G401.6 (cell line): ENCODE data around the gene TRIM26.

Experiments used
- FAIRE-seq: peaks from 2 replicates; lab custom pipeline; 2012; peaks lifted over from hg19 to GRCh38; lab: Jason Lieb, UNC

Gene TRIM26

DNA sequence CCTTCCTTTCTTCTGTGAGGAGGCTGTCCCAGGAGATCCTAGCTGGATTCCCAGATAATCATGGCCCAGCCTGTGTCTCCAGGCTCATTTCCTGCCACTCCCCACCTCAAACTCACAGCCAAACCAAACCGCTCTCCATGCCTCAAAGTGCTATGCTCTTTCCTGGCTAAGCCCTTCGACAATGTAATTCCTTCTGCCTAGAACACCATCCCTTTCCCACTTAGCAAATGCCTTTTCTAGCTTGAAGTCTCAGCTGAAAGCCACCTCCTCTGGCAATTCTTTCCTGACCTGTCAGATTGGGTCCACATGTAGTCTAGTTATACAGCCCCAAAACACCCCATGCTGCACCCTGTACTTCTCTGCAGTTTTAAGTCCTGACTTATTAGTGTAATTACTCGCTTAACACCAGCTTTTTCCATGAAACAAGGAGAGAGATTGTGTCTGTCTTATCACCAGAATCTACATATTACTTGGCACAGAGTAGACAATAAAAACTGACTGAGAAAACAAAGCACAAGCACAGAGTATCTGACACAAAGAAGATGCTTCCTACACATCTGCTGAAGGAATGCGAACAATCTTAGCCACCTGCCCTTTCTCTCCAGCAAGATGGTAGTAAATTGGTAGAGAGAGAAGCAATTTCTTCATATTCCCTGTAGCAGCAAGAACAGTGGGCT lies 5.4 kb downstream of the TRIM26 start:
- no peak for FAIRE-seq

DNA sequence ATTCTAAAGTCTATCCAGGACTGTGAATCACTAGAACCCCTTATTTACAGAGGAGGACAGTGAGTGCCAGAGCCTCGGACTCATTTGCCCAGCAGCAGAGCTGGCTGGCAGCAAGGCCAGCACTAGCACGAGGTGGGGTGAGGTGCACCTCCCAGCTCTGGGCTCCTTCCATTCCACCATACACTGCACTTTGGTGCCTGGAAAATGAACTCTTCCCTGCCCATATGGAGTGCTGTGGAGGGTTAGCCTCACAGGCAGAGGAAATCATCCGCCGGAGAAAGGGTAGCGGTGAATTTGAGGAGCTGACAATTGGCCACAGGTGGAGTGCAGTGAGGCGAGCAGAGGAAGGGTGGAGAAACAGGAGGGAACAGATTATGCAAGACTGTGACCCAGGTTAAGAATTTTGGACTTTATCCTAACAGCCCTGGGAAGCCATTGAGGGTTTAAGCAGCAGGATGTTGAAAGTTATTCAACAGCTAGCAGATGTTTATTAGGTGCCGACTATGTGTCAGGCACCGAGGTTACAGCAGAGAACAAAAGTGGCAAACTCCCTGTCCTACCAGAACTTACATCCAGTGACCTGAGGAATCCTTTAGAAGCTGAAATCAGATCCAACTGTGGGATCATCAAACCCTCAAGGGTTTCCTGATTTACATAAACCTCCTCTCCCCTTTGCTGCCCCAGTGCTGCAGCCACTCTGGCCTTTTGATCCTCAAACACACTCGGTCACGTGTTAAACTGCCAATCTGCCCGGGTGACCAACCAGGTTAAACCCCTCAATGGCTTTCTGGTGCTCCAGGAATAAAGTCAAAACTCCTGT lies 6.2 kb downstream of the TRIM26 start:
- FAIRE-seq = no peak

DNA sequence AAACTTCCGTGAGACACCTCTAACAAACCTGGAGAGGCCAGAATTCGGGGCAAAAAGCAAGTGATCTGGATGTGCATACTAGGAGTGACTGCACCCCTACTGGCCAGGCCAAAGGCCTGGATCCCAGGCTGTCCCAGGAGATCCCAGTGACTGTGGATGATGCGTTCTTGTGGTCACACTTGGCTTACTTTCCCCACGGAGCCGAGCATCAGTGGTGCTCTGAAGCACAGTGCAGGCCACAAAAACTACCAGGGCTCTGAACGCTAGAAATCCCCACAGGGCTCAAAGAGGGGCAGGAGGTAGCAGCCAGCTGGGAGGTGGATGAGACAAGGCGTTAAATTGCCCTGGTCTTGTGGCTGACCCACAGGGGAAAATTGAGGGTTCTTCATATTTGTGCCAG lies 7.1 kb downstream of the TRIM26 start:
- no peak for FAIRE-seq

DNA sequence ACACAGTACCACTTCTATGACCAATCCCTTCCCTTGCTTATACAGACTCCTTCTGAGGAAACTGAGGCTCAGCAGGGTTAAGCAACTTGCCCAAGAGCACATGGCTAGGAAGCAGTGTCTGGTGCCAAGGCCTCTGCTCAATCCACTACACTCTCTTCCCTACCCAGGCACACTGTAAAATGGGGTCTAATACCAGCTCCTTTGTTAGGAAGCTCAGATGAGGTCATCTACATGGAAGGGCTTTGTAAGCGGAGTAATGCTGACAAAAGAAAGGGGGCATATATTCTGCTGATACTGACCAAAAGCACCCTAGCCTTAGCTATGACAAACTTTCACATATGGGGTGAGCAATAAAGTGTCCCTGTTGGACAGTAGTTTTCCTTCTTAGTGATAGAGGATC lies 9.1 kb downstream of the TRIM26 start:
- FAIRE-seq = no peak

DNA sequence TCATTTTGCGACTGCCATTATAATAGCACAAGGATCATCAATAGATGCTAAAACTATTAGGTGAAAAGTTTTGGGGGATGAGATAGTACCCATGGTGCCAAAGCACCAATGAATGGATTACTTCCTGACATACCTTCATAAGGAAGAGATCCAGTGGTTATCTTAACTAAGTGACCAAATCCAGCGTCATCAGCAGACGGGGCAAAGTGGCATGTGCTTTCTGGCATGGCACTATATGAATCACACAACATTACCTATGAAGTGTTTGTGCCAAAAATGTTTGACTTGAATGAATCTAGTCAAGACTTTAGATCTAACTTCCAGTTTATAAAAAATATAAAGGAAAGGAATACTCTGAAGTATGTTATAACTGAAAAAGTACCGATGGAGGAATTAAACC lies 10.8 kb downstream of the TRIM26 start:
- no peak for FAIRE-seq

DNA sequence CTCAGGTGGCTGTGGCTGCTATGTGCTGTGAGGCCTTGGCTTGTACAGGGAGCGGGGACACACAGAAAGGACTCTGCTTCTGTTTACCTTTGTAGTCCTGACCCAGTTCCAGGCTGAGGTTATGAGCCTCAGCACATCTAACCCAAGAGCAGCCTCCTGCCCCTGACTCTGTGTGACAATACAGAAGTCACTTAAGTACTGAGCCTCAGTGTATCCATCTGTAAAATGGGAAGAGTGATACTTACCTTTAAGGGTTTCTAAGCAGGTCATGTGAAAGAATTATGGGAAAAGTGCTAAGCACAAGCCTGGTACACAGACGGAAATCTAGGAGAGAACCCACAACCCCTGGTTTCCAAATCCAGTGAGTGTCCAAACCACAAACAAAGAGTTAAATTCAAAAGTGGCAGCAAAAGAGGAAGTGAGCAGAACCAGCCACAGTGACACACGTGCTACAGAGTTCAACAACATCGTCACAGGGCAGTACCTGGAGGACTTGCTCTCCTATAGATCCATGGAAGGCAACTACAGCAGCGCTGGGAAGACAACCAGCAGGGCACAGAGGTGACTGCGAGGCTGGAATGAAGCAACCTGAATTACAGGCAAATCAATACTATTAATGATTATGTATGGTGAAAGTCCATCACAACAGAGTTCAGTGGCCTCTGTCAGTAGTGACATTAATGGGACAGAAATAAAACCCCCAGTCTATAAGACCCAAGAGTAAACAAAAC lies 12.5 kb downstream of the TRIM26 start:
- FAIRE-seq = no peak

DNA sequence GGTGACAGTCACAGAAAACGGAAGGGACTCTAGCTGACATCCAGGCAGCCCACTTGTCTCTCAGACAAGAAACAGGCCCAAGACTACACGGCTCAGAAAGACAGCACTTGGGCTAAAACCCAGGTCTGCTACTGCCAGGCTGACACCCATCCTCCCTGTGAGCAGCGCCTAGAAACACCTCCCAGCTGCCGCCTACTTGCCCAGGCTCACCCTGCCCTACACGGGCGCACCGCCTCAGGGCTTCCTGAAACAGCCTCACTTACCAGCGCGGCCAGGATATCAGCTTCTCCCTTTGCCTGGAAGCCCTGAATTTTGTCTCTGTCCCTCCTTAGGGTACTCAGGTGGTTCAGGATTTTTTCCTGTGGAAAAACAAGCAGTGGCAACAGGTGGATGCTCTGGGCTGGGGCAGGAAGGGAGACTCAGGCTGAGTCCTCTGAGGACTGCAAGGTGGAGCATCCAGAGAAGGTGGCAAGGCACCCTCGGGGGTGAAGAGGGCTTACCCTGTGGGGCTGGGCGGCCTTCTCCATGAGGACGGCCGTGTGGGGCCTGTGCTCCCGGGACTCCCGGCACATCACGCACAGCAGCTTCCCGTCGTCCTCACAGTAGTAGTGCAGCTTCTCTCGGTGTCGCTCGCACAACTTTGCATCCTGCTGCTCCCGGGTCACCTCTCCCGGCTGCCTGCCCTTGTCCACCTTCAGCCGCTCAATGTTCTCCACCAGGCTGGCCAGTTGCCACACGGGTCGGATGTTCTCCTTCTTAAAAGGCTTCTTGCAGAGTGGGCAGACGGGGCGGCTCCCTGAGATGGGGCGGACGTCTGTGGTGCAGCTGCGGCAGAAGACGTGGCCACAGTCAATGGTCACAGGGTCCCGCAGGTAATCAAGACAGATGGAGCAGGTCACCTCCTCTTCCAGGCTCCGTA lies 14.8 kb downstream of the TRIM26 start:
- no peak for FAIRE-seq

DNA sequence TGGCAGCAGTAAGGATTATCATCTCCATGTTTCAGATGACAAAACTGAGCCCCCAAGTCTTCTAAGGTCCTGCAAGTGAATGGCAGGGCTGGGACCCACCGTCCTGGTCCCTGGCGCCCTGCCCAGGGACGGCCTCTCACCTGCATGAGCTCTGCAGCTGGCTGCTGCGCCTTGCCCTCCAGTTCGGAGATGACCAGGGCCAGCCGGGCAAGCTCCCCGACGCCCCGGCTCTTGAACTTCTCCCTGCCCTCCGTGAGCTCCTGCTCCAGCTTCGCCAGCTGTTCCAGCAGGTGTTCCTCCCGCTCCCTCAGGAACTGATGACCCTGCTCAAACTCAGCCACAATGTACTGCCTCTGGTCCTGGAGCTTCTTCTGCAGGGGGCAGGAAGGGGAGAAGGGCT lies 16.8 kb downstream of the TRIM26 start:
- no peak for FAIRE-seq

DNA sequence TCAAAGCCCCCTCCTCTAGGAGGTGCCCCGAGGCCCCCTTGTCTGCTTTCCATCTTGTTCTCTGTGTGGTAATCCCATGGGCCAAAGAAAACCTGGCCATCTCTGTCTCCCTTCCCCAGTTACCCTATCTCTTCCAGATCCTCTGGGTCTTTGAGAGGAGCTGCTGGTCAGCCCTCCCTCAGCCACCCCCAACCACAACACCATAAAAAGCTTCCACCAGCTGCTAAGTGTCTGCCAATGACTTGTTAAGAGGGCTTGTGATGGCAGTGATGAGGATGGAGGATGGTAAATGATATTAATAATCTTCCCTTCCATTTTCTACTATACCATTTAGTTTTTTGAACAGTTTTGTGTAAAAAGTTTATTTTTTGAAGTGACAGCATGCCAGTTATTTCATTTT lies 17.3 kb downstream of the TRIM26 start:
- FAIRE-seq = no peak

DNA sequence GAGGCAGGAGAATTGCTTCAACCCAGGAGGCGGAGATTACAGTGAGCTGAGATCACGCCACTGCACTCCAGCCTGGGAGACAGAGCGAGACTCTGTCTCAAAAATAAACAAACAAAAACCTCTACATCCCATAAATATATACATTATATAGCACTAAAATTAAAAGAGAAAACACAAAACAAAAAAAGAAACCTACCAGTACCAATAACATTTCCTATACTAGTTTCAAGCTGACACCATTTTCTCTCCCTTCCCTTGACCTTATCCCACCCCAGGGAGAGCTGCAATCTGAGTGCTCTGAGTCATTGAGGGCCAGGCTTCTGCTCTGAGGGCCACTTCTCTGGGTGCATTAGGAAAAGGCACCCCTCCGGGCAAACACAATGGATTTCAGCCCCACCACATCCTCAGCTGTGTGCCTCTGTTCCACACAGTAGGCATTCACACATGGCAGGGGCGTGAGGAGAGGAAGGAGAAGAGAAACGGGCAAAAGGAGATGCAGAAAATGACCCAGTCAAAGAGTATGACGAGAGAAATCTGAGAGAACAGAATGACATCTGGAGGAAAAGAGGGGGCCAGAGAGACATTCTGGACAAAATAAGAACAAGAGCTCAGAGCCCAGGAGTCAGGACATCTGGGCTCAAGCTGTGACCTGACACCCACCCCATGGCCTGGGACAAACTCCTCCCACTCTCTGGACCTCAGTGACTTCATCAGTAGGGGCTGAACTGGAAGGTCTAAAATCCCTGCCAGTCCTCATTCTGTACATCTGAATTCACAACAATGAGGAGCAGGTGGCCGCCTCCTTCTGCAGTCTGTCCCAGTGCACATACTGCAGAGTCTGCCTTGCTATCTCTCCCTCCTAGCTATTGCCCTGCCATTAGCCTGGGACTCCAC lies 18.2 kb downstream of the TRIM26 start:
- FAIRE-seq = no peak

DNA sequence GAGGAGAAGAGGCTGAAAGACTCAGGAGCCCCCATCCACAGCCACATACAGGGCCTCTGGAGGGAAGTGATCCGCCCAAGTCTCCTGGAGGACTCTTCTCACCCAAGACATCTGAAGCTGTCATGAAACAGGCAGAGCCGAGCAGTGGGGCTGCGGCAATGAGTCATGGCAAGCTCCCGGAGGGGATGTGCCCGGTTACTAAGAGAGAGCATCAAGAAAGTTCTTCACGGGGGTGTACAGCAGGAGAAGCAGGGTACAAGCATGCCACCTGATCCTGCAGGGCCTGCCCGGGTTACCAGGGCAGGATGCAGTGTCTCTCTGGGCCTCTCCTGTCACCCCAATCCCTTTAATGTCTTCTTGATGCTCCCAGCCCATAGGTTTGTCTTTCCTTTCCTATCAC lies 21.1 kb downstream of the TRIM26 start:
- FAIRE-seq = no peak

DNA sequence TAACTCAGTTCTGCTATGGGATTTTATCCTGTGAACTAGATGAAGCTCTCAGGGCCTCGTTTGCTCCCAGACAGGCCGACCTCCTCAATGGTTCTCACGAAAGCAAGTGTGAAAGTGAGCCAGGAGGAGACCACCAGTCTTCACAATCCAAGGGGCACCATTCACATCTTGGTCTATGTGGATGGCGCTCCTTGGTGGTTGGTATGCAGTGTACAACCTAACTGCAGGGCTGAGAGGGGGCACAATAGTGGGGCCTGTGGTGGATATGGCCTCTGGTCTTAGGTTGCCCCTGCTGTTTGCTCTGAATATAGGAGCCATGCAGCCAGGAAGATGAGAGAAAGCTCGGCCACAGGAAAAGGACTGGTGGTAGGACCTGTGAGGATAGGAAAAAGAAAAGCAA lies 24.7 kb downstream of the TRIM26 start:
- no peak for FAIRE-seq

DNA sequence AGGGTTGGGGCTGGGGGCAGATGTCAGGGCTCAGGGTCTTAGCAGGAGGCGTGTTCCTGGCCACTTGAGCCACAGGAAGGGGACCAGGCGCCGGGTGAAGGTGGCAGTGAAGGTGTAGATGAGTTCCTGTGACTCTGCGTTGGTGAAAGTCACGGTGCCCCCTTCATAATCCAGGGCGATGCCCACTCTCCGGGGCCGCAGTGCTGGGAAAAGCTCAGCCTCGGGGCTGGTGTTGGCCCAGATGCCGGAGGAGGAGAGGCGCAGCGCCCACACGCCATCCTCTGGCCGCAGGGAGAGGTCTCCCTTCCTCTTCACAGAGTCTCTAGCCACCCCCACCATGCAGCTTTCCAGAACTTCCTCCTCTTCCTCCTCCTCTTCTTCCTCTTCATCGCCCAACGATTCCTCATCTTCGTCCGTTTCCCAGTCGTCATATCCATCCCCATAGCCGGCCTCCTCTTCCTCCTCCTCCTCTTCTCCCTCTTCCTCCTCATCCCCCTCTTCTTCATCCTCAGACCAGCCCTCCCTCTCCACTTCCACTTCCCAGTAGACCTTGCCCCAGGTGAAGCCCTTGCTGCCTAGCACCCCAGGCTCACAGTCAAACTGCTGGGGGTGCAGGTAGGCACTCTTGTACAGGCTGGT lies 27.2 kb downstream of the TRIM26 start:
- FAIRE-seq = no peak

DNA sequence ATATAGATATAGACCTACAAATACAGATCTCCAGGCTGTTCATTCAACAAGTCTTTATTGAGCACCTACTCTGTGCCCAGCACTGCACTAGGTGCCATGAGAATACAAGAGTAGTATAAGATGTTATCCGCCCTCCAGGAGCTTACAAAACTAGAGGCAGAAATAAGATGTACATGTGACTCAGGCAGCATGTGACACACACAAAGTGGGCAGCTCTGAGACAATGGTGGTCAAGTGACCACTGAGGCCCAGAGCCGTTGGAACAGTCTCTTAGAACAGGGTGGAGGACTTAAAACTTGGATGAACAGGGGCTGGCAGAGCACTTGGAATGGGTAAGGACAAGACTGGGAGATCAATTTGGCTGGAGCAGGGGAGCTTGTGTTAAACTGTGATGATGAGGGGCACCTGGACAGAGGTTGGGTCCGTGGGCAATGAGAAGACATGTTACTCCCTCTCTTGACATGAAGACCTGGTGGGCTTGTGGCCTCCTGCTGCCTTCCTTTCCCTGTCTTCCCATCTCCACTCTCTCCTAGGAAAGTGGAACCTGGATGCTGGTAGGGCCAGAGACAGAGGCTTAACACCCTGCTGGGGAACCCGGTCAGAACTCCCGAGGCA lies 28.7 kb downstream of the TRIM26 start:
- no peak for FAIRE-seq

DNA sequence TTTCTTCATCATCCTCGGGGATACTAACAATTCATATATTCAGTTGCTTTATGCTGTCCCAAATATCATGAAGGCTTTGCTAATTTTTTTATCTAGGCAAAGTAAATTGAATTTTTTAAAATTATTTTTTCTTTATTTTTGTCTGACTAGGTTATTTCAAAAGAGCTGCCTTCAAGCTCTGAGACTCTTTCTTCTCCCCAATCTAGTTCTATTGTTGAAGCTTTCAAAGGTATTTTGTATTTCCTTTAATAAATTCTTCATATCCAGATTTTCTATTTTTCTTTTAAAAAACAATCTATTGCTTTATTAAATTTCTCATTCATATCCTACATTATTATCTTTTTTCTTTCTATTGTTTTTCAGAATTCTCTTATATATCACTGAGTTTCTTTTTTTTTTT lies 33.1 kb downstream of the TRIM26 start:
- peak; percentile 78 for FAIRE-seq

DNA sequence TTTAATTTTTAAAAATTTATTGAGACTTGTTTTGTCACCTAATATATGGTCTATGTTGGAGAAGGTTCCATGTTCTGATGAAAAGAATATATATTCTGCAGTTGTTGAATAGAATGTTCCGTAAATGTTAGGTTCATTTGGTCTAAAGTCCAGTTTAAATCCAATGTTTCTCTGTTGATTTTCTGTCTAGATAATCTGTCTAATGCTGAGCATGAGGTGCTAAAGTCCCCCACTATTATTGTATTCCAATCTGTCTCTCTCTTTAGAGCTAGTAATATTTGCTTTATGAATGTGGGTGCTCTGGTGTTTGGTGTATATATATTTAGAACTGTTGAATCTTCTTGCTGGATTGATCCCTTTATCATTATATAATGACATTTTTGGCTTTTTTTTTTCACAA lies 34.4 kb downstream of the TRIM26 start:
- no peak for FAIRE-seq

DNA sequence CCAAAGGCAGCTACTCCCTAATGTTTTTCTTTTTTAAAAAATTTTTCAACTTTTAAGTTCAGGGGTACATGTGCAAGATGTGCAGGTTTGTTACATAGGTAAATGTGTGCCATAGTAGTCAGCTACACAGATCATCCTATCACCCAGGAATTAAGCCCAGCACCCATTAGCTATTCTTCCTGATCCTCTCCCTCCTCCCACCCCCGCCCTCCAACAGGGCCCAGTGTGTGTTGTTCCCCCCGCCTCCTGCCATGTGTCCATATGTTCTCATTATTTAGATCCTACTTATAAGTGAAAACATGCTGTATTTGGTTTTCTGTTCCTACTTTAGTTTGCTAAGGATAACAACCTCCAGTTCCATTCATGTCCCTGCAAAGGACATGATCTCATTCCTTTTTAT lies 37.4 kb downstream of the TRIM26 start:
- FAIRE-seq = no peak

DNA sequence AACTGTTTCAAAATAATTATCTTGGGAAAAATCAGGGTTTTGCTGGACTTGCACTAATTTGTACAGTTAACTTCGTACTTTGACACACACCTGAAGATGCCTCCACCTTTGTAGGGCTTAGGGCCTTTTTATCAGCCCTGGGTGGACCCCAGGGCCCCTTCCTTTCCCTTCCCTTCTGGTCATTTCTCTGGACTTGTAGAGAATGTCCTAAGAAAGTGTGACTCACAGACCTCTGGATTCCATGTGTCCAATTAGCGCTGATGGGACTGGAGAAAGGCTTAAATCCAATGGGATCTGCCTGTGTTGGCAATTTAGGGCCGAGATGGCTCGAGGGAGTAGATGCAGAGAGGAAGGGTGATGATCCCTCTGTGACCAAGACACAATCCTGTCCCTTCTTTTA lies 40.5 kb downstream of the TRIM26 start:
- no peak for FAIRE-seq

DNA sequence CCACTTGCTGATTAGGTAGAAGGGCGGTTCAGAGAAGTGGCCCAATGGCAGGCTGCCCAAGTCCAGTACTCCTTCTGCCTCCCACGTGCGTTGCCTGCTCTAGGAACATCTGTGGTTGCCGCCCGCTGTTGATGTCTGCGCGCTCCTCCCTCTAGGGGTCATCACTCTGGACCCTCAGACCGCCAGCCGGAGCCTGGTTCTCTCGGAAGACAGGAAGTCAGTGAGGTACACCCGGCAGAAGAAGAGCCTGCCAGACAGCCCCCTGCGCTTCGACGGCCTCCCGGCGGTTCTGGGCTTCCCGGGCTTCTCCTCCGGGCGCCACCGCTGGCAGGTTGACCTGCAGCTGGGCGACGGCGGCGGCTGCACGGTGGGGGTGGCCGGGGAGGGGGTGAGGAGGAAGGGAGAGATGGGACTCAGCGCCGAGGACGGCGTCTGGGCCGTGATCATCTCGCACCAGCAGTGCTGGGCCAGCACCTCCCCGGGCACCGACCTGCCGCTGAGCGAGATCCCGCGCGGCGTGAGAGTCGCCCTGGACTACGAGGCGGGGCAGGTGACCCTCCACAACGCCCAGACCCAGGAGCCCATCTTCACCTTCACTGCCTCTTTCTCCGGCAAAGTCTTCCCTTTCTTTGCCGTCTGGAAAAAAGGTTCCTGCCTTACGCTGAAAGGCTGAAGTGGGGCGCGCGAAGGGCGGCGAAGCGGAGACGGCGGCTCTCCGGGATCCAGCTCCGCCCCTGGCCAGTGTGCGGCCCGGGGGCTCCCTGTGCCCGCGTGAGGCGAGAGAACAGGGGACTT lies 41.3 kb downstream of the TRIM26 start:
- no peak for FAIRE-seq
